Measurements from ENCODE around the gene KAT6B. TPM values are rescaled to one million over a fixed set of nuclear protein-coding genes. Genes with fewer than 3 reads are reported as not detected.

KAT6B gene
- polyA plus RNA-seq, 1 donor from 2014 or later = 11.5 TPM

DNA sequence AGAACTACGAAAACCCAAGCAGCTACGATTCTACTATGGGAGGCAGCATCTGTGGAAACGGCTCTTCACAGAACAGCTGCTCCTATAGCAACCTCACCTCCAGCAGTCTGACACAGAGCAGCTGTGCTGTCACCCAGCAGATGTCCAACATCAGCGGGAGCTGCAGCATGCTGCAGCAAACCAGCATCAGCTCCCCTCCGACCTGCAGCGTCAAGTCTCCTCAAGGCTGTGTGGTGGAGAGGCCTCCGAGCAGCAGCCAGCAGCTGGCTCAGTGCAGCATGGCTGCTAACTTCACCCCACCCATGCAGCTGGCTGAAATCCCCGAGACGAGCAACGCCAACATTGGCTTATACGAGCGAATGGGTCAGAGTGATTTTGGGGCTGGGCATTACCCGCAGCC lies 203.5 kb downstream of the KAT6B start:
- Histone ChIP-seq H3K9ac (ENCODE audit: low read length) (no peak overlapping the region), H3K27me3 (ENCODE audit: insufficient read depth, low read depth, low read length) (no peaks in the 10 kb centered on the region), H3K27ac (ENCODE audit: low read length) (no peak overlapping the region), H3K9me2 (ENCODE audit: insufficient read depth, low read length) (no peaks in the 10 kb centered on the region), H3F3A (ENCODE audit: insufficient read depth, low read length, poor library complexity, severe bottlenecking) (no peaks in the 10 kb centered on the region), H3K4me3 (ENCODE audit: low read length) (no peak overlapping the region), H4K20me1 (ENCODE audit: insufficient read depth) (no peaks in the 10 kb centered on the region), H3K36me3 (ENCODE audit: insufficient read depth, low read length) (peaks cover 20% of the 10 kb centered on the region), H3K4me2 (ENCODE audit: low read length) (no peak overlapping the region), H3K9me3 (ENCODE audit: low read length) (no peaks in the 10 kb centered on the region), H2AFZ (ENCODE audit: low read depth, low read length) (no peak overlapping the region), H3K79me2 (replicated peaks; ENCODE audit: insufficient read depth, low read length) (no peaks in the 10 kb centered on the region)
- no peak for TF ChIP-seq SMC3 (conservative IDR thresholded peaks at IDR 0.05; ENCODE audit: poor library complexity)
- TF ChIP-seq, protein P1, sequence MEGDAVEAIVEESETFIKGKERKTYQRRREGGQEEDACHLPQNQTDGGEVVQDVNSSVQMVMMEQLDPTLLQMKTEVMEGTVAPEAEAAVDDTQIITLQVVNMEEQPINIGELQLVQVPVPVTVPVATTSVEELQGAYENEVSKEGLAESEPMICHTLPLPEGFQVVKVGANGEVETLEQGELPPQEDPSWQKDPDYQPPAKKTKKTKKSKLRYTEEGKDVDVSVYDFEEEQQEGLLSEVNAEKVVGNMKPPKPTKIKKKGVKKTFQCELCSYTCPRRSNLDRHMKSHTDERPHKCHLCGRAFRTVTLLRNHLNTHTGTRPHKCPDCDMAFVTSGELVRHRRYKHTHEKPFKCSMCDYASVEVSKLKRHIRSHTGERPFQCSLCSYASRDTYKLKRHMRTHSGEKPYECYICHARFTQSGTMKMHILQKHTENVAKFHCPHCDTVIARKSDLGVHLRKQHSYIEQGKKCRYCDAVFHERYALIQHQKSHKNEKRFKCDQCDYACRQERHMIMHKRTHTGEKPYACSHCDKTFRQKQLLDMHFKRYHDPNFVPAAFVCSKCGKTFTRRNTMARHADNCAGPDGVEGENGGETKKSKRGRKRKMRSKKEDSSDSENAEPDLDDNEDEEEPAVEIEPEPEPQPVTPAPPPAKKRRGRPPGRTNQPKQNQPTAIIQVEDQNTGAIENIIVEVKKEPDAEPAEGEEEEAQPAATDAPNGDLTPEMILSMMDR (IDR thresholded peaks at IDR 0.05; ENCODE audit: poor library complexity, severe bottlenecking) = no peak
- TF ChIP-seq EZH2 (IDR thresholded peaks at IDR 0.05; ENCODE audit: borderline replicate concordance, insufficient read depth, low read length, poor library complexity, severe bottlenecking) = no peak
- no peak for TF ChIP-seq TAF1 (IDR thresholded peaks at IDR 0.05; ENCODE audit: low read depth)
- no peak for TF ChIP-seq REST (IDR thresholded peaks at IDR 0.05; ENCODE audit: borderline replicate concordance)

DNA sequence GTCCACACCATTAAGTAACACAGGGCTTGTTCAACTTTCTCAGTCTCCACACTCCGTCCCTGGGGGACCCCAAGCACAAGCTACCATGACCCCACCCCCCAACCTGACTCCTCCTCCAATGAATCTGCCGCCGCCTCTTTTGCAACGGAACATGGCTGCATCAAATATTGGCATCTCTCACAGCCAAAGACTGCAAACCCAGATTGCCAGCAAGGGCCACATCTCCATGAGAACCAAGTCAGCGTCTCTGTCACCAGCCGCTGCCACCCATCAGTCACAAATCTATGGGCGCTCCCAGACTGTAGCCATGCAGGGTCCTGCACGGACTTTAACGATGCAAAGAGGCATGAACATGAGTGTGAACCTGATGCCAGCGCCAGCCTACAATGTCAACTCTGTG lies 204.0 kb downstream of the KAT6B start:
- TF ChIP-seq, protein P1 (IDR thresholded peaks at IDR 0.05; ENCODE audit: poor library complexity, severe bottlenecking) = no peak
- H2AFZ ChIP-seq (ENCODE audit: low read depth, low read length) = no peak overlapping the region
- no peaks in the 10 kb centered on the region for H4K20me1 ChIP-seq (ENCODE audit: insufficient read depth)
- H3F3A ChIP-seq (ENCODE audit: insufficient read depth, low read length, poor library complexity, severe bottlenecking) = no peaks in the 10 kb centered on the region
- peaks cover 16% of the 10 kb centered on the region for H3K36me3 ChIP-seq (ENCODE audit: insufficient read depth, low read length)
- no peak overlapping the region for H3K27ac ChIP-seq (ENCODE audit: low read length)
- H3K9me3 ChIP-seq (ENCODE audit: low read length) = no peaks in the 10 kb centered on the region
- H3K9ac ChIP-seq (ENCODE audit: low read length) = no peak overlapping the region
- no peaks in the 10 kb centered on the region for H3K79me2 ChIP-seq (replicated peaks; ENCODE audit: insufficient read depth, low read length)
- H3K4me2 ChIP-seq (ENCODE audit: low read length) = no peak overlapping the region
- no peaks in the 10 kb centered on the region for H3K9me2 ChIP-seq (ENCODE audit: insufficient read depth, low read length)
- no peak overlapping the region for H3K4me3 ChIP-seq (ENCODE audit: low read length)
- no peaks in the 10 kb centered on the region for H3K27me3 ChIP-seq (ENCODE audit: insufficient read depth, low read depth, low read length)

GRCh38 chr10:75032119-75032518 lies 205.7 kb downstream of the KAT6B start:
- Histone ChIP-seq H3K36me3 (ENCODE audit: insufficient read depth, low read length) (peaks cover 16% of the 10 kb centered on the region), H3K27ac (ENCODE audit: low read length) (no peak overlapping the region), H3K79me2 (replicated peaks; ENCODE audit: insufficient read depth, low read length) (no peaks in the 10 kb centered on the region), H3K27me3 (ENCODE audit: insufficient read depth, low read depth, low read length) (no peaks in the 10 kb centered on the region), H3F3A (ENCODE audit: insufficient read depth, low read length, poor library complexity, severe bottlenecking) (no peaks in the 10 kb centered on the region), H3K9me2 (ENCODE audit: insufficient read depth, low read length) (no peaks in the 10 kb centered on the region), H2AFZ (ENCODE audit: low read depth, low read length) (no peak overlapping the region), H3K9ac (ENCODE audit: low read length) (no peak overlapping the region), H4K20me1 (ENCODE audit: insufficient read depth) (no peaks in the 10 kb centered on the region), H3K9me3 (ENCODE audit: low read length) (no peaks in the 10 kb centered on the region), H3K4me2 (ENCODE audit: low read length) (no peak overlapping the region), H3K4me3 (ENCODE audit: low read length) (no peak overlapping the region)
- TF ChIP-seq, protein P1 (IDR thresholded peaks at IDR 0.05; ENCODE audit: poor library complexity, severe bottlenecking) = no peak
- TF ChIP-seq EP300 (conservative IDR thresholded peaks at IDR 0.05; ENCODE audit: poor library complexity, severe bottlenecking) = no peak
- no peak for TF ChIP-seq RAD21 (conservative IDR thresholded peaks at IDR 0.05)
- no peak for TF ChIP-seq REST (IDR thresholded peaks at IDR 0.05; ENCODE audit: borderline replicate concordance)
- TF ChIP-seq TAF1 (IDR thresholded peaks at IDR 0.05; ENCODE audit: low read depth) = no peak
